ENCODE measurements around the gene RASA4B. TPM values are rescaled to one million over a fixed set of nuclear protein-coding genes. Genes with fewer than 3 reads are reported as not detected.

Gene RASA4B
- total and polyA plus RNA-seq, 2 of the 4 experiments (the other 2 are of a cell fraction) = 1.8 to 7.7 TPM

DNA sequence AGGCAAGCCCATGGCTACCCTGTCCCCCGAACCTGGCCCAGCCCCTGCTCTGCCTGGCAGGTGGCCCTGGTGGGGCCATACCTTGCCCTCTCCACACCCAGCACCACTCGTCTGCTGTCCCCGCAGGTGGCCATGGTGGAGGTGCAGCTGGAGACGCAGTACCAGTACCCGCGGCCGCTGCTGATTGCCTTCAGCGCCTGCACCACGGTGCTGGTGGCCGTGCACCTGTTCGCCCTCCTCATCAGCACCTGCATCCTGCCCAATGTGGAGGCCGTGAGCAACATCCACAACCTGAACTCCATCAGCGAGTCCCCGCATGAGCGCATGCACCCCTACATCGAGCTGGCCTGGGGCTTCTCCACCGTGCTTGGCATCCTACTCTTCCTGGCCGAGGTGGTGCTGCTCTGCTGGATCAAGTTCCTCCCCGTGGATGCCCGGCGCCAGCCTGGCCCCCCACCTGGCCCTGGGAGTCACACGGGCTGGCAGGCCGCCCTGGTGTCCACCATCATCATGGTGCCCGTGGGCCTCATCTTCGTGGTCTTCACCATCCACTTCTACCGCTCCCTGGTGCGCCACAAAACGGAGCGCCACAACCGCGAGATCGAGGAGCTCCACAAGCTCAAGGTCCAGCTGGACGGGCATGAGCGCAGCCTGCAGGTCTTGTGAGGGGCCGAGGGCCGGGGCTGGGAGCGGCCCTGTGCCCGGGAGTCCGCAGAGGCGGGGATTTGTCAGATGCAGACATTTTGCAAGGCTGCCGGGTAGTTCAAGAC, 71.0 kb downstream of the RASA4B start (continued):
- no peak for TF ChIP-seq NFE2L2 (IDR thresholded peaks at IDR 0.05; ENCODE audit: low read depth, low read length)

DNA sequence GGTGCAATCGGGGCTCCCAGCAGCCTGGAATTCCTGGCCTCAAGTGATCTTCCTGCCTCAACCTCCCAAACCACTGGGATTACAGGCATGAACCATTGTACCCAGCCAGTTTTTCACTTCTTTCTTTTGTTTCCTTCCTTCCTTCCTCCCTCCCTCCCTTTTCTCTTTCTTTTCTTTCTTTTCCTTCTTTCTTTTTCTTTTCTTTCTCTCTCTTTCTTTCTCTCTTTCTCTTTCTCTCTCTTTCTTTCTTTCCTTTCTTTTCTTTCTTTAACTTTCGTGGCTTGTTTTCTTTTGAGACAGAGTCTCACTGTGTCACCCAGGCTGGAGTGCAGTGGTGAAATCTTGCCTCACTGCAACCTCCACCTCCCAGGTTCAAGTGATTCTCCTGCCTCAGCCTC, 71.9 kb downstream of the RASA4B start:
- no peak overlapping the region for H2AFZ ChIP-seq (replicated peaks; ENCODE audit: low read length, poor library complexity)
- no peak overlapping the region for H3K56ac ChIP-seq (ENCODE audit: extremely low read depth, insufficient read depth, low read length)
- no TSS peak for BruUV-seq (replicated peaks)
- DNase-seq (no peak), ATAC-seq (ENCODE audit: low read depth) (no peak)
- 100% methylated on average over 1 of the region's 2 CpGs; no CpG with 5 or more reads in 1 of the 2 experiments for WGBS, 2 experiments (ENCODE audit: extremely low coverage in 2 of 2, insufficient read length in 1 of 2)
- dilution Hi-C loops (cut with HindIII; ENCODE audit: low sequenced_read_pairs, unreplicated experiment) (no loop called here), in situ Hi-C loops (cut with MboI; ENCODE audit: low sequenced_read_pairs) (no loop called here), intact Hi-C loops (cut with micrococcal nuclease) (no loop called here)
- no peak overlapping the region for H3K23ac ChIP-seq (ENCODE audit: low read depth, low read length)
- peaks cover 0 to 18% of the 10 kb centered on the region in 2 experiments; a peak in 2 of 4 replicates for H3K79me1 ChIP-seq (ENCODE audit: low read depth in 1 of 2, low read length in 2 of 2)
- no peak overlapping the region for H2AK9ac ChIP-seq (replicated peaks; ENCODE audit: low read depth, low read length, poor library complexity)
- no peak overlapping the region for H3K9ac ChIP-seq (ENCODE audit: low read depth, low read length)
- H3K18ac ChIP-seq (ENCODE audit: low read depth, low read length) = no peak overlapping the region
- H2AK5ac ChIP-seq (ENCODE audit: low read depth, low read length) = no peak overlapping the region
- no peak overlapping the region for H3K27ac ChIP-seq (ENCODE audit: insufficient read depth, low read length)
- H3K27me3 ChIP-seq (ENCODE audit: control insufficient read depth, insufficient read depth, low read length) = no peaks in the 10 kb centered on the region
- H3K4ac ChIP-seq (ENCODE audit: low read depth, low read length) = no peak overlapping the region
- no peak overlapping the region for H3K4me2 ChIP-seq (ENCODE audit: low read depth, low read length)
- no peak overlapping the region for H2BK120ac ChIP-seq (ENCODE audit: low read depth, low read length)
- H2BK15ac ChIP-seq (ENCODE audit: low read depth, low read length) = no peak overlapping the region
- CTCF ChIA-PET = no interaction called here
- H4K20me1 ChIP-seq (ENCODE audit: insufficient read depth, low read length) = peaks cover 4% of the 10 kb centered on the region; the same call in 1 of the 2 replicates
- peaks cover 30% of the 10 kb centered on the region for H3K36me3 ChIP-seq (ENCODE audit: control insufficient read depth, insufficient read depth, low read length)
- no peaks in the 10 kb centered on the region for H3K9me3 ChIP-seq (ENCODE audit: control insufficient read depth, insufficient read depth, low read length)
- peaks cover 4% of the 10 kb centered on the region; the same call in 1 of the 2 replicates for H3K4me1 ChIP-seq (ENCODE audit: control insufficient read depth, insufficient read depth, low read length)
- H2BK5ac ChIP-seq (ENCODE audit: low read depth, low read length, poor library complexity, severe bottlenecking) = no peak overlapping the region
- no peak overlapping the region for H2BK20ac ChIP-seq (ENCODE audit: low read depth, low read length)
- H3K4me3 ChIP-seq (ENCODE audit: insufficient read depth, low read depth, low read length) = no peak overlapping the region
- no peak overlapping the region for H3K14ac ChIP-seq (replicated peaks; ENCODE audit: low read depth, low read length)
- POLR2A ChIA-PET (ENCODE audit: unreplicated experiment) = no interaction called here
- no peak overlapping the region for H4K5ac ChIP-seq (ENCODE audit: low read depth, low read length)
- H4K91ac ChIP-seq (ENCODE audit: insufficient read depth, low read depth, low read length) = no peak overlapping the region
- H3K9me1 ChIP-seq (ENCODE audit: insufficient read depth, low read length) = no peaks in the 10 kb centered on the region
- H4K8ac ChIP-seq (ENCODE audit: low read depth in 2 of 2, low read length in 2 of 2) = no peak overlapping the region
- TF ChIP-seq CHD1 (IDR thresholded peaks at IDR 0.05; ENCODE audit: low read depth, low read length) (no peak), CEBPB (IDR thresholded peaks at IDR 0.05; ENCODE audit: low read depth, low read length) (no peak), NFE2L2 (IDR thresholded peaks at IDR 0.05; ENCODE audit: low read depth, low read length) (no peak), FOS (IDR thresholded peaks at IDR 0.05; ENCODE audit: low read depth, low read length) (no peak), BHLHE40 (IDR thresholded peaks at IDR 0.05; ENCODE audit: low read depth, low read length) (no peak), RFX5 (IDR thresholded peaks at IDR 0.05; ENCODE audit: low read depth, low read length) (no peak), RCOR1 (IDR thresholded peaks at IDR 0.05; ENCODE audit: insufficient replicate concordance, low read length) (no peak), RAD21 (IDR thresholded peaks at IDR 0.05; ENCODE audit: low read length) (no peak), MAFK (IDR thresholded peaks at IDR 0.05; ENCODE audit: low read depth, low read length) (no peak), MAZ (IDR thresholded peaks at IDR 0.05; ENCODE audit: borderline replicate concordance, low read depth, low read length) (no peak), MXI1 (IDR thresholded peaks at IDR 0.05; ENCODE audit: borderline replicate concordance, low read depth, low read length) (no peak)
- TF ChIP-seq, protein P1, sequence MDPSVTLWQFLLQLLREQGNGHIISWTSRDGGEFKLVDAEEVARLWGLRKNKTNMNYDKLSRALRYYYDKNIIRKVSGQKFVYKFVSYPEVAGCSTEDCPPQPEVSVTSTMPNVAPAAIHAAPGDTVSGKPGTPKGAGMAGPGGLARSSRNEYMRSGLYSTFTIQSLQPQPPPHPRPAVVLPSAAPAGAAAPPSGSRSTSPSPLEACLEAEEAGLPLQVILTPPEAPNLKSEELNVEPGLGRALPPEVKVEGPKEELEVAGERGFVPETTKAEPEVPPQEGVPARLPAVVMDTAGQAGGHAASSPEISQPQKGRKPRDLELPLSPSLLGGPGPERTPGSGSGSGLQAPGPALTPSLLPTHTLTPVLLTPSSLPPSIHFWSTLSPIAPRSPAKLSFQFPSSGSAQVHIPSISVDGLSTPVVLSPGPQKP (IDR thresholded peaks at IDR 0.05; ENCODE audit: borderline replicate concordance, low read depth, low read length) = no peak
- TF ChIP-seq, protein P2, sequence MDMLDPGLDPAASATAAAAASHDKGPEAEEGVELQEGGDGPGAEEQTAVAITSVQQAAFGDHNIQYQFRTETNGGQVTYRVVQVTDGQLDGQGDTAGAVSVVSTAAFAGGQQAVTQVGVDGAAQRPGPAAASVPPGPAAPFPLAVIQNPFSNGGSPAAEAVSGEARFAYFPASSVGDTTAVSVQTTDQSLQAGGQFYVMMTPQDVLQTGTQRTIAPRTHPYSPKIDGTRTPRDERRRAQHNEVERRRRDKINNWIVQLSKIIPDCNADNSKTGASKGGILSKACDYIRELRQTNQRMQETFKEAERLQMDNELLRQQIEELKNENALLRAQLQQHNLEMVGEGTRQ (IDR thresholded peaks at IDR 0.05; ENCODE audit: low read depth, low read length) = no peak
